Ureter (tissue), 1 donor: ENCODE data around the gene GLYR1. TPM values are rescaled to one million over a fixed set of nuclear protein-coding genes. Genes with fewer than 3 reads are reported as not detected.

ENCODE experiments used
- DNase-seq: peaks from one replicate; pipeline ENCODE4 v3.0.0-alpha.2; 2020; ENCODE audit warnings: low spot score
- total RNA-seq: library from RNA; stranded (reverse); gene quantifications from one replicate; pipeline ENCODE4 v1.2.4, GENCODE V29; 2023
- donor health status: DM: yes; HTN: yes; CAD: no.

GLYR1 gene
- total RNA-seq, 1 donor from 2014 or later = 120 TPM

DNA sequence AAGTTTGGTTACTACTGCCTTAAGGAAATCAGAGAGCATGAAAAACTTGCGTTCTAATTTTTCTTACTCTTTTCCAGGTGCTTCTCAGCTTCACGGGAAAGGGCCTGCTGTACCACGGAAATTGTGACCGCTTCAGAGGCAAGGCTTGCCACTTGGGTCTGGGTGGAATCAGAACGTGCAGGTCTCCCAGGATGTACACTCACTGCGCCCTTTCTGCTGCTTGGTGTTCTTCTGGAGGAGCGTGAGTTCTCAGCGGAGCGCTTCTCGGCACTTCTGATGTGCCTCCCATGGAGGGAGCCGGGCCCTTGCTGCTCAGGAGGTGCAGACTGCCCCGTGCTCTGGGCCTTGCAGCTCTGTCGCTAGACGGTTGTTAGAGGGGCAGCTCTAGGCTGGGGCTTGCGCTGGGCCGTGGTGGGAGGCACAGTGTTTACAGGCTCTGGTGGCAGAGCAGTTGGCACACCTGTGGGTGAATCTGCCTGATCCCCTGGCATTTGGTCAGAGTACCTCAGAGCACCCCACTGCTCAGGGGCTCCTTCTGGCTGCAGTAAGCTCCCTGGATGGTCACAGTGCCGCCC, 33.0 kb upstream of the GLYR1 start:
- no peak for DNase-seq

DNA sequence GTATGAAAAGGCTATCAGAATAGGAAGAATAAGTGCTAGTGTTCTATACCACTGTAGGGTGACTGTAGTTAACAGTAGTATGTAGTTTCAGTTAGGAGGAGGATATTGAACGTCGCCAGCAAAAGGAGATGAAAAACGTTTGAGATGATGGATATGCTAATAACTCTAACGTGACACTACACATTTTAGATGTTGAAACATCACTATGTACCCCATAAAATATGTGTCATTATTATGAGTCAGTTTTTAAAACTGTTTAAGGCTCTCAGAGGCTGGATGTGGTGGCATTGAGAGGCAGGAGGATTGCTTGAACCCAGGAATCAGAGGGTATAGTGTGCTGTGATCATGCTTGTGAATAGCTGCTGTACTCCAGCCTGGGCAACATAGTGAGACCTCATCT, 32.0 kb upstream of the GLYR1 start:
- DNase-seq = no peak

GRCh38 chr16:4877380-4877685, 30.2 kb upstream of the GLYR1 start:
- no peak for DNase-seq

GRCh38 chr16:4876646-4877379, 29.7 kb upstream of the GLYR1 start:
- DNase-seq = no peak

DNA sequence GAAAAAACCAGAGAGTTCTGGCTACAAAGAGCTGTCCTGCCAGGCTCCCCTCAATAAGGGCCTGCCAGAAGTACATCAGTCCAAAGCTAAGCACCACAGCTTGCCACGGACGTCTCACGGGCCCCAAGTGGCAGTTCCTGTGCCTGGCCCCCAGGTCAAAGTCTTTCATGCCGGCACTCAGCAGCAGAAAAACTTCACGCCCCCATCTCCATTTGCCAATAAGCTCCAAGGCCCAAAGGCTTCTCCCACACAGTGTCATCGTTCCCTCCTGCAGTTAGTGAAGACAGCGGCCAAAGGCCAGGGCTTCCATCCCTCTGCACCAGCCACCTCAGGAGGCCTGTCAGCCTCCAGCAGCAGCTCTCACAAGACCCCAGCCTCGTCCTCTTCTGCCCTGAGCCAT, 27.6 kb upstream of the GLYR1 start:
- no peak for DNase-seq

DNA sequence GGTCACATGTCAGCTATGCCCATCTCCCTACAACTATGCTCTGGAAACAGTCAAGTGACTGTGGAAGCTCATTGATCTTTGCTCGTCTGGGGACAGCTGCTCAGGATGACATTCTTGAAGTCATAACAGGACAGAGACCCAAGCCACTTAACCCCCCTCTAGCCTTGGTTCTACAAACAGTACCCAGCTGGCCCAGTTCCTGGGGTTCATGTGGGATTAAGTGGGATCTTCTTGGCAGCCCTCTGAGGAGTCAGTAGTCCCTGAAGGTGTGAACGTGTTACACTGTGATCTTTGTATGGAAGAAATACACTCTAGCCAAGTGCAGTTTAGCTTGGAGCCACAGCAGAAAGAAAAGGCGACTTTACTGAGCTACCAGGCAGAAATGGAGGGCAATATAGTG, 26.0 kb upstream of the GLYR1 start:
- no peak for DNase-seq

GRCh38 chr16:4871071-4871470, 24.0 kb upstream of the GLYR1 start:
- DNase-seq = no peak

- no peak for DNase-seq
Observed at GRCh38 chr16:4870138-4870671, 23.1 kb upstream of the GLYR1 start.

GRCh38 chr16:4869147-4869805, 22.2 kb upstream of the GLYR1 start:
- DNase-seq = no peak

- DNase-seq = no peak
Observed at GRCh38 chr16:4868535-4868934, 21.4 kb upstream of the GLYR1 start.

DNA sequence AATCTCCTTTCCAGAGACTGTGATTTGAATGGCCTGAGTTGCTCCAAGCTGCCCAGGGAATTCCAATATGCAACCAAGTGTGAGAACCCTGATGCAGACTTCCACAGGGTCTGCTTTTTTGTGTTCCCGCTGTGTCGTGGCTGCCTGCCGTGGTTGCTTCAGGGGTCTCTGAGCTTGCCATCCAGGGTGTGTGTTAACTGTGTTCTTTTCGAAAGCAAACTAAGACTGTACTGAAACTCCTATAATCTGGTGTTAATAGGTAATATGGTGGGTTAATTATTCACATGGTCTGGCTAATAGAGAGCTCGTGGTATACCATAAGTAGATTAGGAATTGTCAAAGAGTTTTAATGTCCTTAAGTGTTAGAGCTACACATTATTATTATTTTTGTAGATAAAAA, 20.9 kb upstream of the GLYR1 start:
- DNase-seq = no peak

GRCh38 chr16:4866586-4866985, 19.5 kb upstream of the GLYR1 start:
- DNase-seq = no peak

- DNase-seq = no peak
Observed at GRCh38 chr16:4865231-4865860, 18.3 kb upstream of the GLYR1 start.

- DNase-seq = no peak
Observed at GRCh38 chr16:4864728-4865127, 17.6 kb upstream of the GLYR1 start.

GRCh38 chr16:4862639-4863038, 15.6 kb upstream of the GLYR1 start:
- DNase-seq = no peak

- no peak for DNase-seq
Observed at GRCh38 chr16:4860727-4861342, 13.7 kb upstream of the GLYR1 start.

DNA sequence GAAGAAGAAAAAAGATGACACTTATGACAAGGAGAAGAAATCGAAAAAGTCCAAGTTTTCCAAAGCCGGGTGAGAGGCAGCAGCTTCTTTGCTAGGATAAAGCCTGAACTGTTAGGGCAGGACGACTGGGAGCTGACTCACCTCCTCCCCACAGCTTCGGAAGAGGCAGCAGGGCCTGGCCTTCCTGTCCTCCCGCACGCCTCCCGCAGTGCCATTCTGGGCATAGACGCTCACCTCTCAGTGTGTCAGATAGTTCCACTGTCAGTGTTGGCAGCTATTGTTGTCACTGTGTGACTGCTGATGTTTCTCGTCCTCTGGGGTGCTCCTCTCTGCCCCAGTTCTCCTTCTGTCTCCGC, 12.8 kb upstream of the GLYR1 start:
- no peak for DNase-seq

GRCh38 chr16:4859190-4859899, 12.3 kb upstream of the GLYR1 start:
- DNase-seq = no peak

- no peak for DNase-seq
Observed at GRCh38 chr16:4855804-4856203, 8.7 kb upstream of the GLYR1 start.

GRCh38 chr16:4855371-4855770, 8.3 kb upstream of the GLYR1 start:
- DNase-seq = no peak

- no peak for DNase-seq
Observed at GRCh38 chr16:4852221-4852872, 5.3 kb upstream of the GLYR1 start.
